ENCODE measurements around the gene FLT4. TPM values are rescaled to one million over a fixed set of nuclear protein-coding genes. Genes with fewer than 3 reads are reported as not detected.

The FLT4 gene
- total RNA-seq, 6 experiments from 2014 or later = 5.3 to 15.1 (median 8.0) TPM

DNA sequence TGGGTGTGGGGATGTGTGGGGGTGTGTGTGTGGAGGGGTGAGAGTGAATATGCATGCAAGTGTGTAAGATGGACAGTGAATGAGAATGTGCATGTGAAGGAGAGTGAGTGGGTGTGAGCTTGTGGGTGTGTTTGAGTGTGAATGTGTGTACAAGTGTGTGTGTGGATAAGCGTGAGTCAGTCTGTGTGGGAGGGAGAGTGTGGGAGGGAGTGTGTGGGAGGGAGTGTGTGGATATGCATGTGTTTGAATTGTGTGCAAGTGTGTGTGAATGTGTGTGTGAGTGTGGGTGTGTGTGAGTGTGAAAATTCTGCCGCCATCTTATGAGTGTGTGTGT lies 54.4 kb downstream of the FLT4 start:
- 92% methylated on average over 2 of the region's 2 CpGs for WGBS (ENCODE audit: insufficient coverage, low coverage, low lambda C conversion rate, missing lambda C conversion rate)
- intact Hi-C loops (cut with DNase I) = no loop called here
- H3K27ac ChIP-seq = no peak overlapping the region

GRCh38 chr5:180594311-180595045 lies 54.9 kb downstream of the FLT4 start:
- ATAC-seq (no peak), DNase-seq (no peak)
- TF ChIP-seq, protein P1, sequence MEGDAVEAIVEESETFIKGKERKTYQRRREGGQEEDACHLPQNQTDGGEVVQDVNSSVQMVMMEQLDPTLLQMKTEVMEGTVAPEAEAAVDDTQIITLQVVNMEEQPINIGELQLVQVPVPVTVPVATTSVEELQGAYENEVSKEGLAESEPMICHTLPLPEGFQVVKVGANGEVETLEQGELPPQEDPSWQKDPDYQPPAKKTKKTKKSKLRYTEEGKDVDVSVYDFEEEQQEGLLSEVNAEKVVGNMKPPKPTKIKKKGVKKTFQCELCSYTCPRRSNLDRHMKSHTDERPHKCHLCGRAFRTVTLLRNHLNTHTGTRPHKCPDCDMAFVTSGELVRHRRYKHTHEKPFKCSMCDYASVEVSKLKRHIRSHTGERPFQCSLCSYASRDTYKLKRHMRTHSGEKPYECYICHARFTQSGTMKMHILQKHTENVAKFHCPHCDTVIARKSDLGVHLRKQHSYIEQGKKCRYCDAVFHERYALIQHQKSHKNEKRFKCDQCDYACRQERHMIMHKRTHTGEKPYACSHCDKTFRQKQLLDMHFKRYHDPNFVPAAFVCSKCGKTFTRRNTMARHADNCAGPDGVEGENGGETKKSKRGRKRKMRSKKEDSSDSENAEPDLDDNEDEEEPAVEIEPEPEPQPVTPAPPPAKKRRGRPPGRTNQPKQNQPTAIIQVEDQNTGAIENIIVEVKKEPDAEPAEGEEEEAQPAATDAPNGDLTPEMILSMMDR (IDR thresholded peaks at IDR 0.05) = no peak
- no peak for TF ChIP-seq POLR2A (IDR thresholded peaks at IDR 0.05)
- Histone ChIP-seq H3K36me3 (no peaks in the 10 kb centered on the region), H3K9me3 (no peaks in the 10 kb centered on the region), H3K4me1 (peaks cover 0 to 14% (median 2%) of the 10 kb centered on the region in 4 donors), H3K4me3 (no peak overlapping the region), H3K27ac (no peak overlapping the region), H3K27me3 (peaks cover 0 to 14% of the 10 kb centered on the region in 2 donors)
- 67% methylated on average over 3 of the region's 17 CpGs for WGBS (ENCODE audit: insufficient coverage, low coverage, low lambda C conversion rate, missing lambda C conversion rate)
- intact Hi-C loops (cut with DNase I) = no loop called here

More for the DNA sequence above, 54.4 kb downstream of the FLT4 start:
- Histone ChIP-seq H3K36me3 (no peaks in the 10 kb centered on the region), H3K4me1 (peaks cover 0 to 14% (median 2%) of the 10 kb centered on the region in 4 donors), H3K9me3 (no peaks in the 10 kb centered on the region), H3K4me3 (no peak overlapping the region), H3K27me3 (peaks cover 0 to 14% of the 10 kb centered on the region in 2 donors)
- TF ChIP-seq, protein P1 (IDR thresholded peaks at IDR 0.05) = no peak
- ATAC-seq (no peak), DNase-seq (no peak)

DNA sequence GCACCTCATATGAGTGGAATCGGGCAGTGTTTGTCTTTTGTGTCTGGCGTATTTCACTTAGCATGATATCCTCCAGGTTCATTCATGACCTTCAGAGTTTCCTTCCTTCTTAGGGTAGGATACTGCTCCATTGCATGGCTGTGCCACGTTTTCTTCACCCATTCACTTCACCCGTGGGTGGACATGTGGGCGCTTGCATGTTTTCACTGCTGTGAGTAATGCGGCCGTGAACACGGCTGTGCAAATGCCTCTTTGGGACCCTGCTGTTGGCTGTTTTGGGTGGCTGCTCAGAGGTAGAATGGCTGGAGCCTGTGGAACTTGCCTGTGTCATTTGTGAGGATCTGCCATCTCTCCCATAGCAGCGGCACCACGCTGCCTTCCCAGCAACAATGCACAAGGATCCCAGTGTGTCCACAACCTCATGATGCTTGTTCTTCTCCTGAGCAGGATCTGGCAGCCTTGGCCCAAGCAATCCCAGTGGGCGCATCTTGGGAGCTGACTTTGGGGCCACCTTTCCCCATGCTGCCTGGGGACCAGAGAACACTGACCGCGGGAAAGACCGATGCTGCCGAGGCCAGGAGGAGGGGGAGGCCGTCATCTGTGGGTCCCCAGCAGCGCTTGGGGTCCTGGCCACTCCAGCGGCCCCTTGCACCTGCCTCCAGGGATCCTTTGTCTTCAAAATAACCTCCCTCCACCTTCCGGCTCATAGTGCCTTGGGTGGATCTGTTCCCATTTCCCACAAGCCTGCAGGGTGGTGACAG lies 55.8 kb downstream of the FLT4 start:
- 91% methylated on average over 7 of the region's 19 CpGs for WGBS (ENCODE audit: insufficient coverage, low coverage, low lambda C conversion rate, missing lambda C conversion rate)
- TF ChIP-seq, protein P1 (IDR thresholded peaks at IDR 0.05) = no peak
- no peak for TF ChIP-seq POLR2A (IDR thresholded peaks at IDR 0.05)
- Histone ChIP-seq H3K27ac (no peak overlapping the region), H3K36me3 (no peaks in the 10 kb centered on the region), H3K4me3 (no peak overlapping the region), H3K9me3 (no peaks in the 10 kb centered on the region), H3K4me1 (peaks cover 0 to 14% (median 2%) of the 10 kb centered on the region in 4 donors), H3K27me3 (peaks cover 0 to 14% of the 10 kb centered on the region in 2 donors)
- intact Hi-C loops (cut with DNase I) = no loop called here
- DNase-seq (no peak), ATAC-seq (no peak)

DNA sequence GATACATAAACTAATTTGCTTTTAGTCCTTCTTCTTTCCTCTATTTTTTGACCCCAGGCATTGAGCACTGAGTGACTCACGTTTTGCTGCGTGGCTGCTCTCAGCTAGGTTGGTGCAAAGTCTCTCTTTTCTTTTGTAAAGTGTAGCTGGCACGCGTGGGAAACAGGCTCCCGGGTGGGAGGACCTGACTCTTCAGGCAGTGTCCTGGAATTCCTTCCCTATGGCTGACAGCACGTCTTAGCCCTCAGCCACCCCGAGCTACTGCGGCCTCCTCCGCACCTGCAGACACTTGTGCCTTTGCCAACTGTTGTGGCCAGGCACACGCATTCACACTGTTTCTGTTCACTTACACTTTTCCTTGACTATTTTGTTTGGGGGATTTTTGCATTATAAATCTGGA lies 57.2 kb downstream of the FLT4 start:
- ATAC-seq (no peak), DNase-seq (no peak)
- TF ChIP-seq POLR2A (IDR thresholded peaks at IDR 0.05) = no peak
- TF ChIP-seq, protein P1 (IDR thresholded peaks at IDR 0.05) = no peak
- Histone ChIP-seq H3K9me3 (no peaks in the 10 kb centered on the region), H3K4me3 (no peak overlapping the region), H3K27me3 (peaks cover 0 to 14% of the 10 kb centered on the region in 2 donors), H3K36me3 (no peaks in the 10 kb centered on the region), H3K4me1 (peaks cover 0 to 14% (median 2%) of the 10 kb centered on the region in 4 donors), H3K27ac (no peak overlapping the region)
- intact Hi-C loops (cut with DNase I) = no loop called here
- WGBS (ENCODE audit: insufficient coverage, low coverage, low lambda C conversion rate, missing lambda C conversion rate) = 76% methylated on average over 10 of the region's 10 CpGs

Data from right lobe of liver (tissue), 6 donors.